Measurements from ENCODE around the gene RHEX. TPM values are rescaled to one million over a fixed set of nuclear protein-coding genes. Genes with fewer than 3 reads are reported as not detected.

RHEX gene
- total and polyA plus RNA-seq, 2 of the 13 experiments (the other 11 are each of a cell fraction or from before 2014, with no cell fraction given) = 1.4 to 2.7 TPM

GRCh38 chr1:206112600-206113301, 59.8 kb downstream of the RHEX start (continued):
- TF ChIP-seq FOXP4 (CRISPR knock-in tag; IDR thresholded peaks at IDR 0.05) (peak; percentile 39; the same call in 1 of the 2 replicates), ZNF83 (CRISPR knock-in tag; IDR thresholded peaks at IDR 0.05; ENCODE audit: borderline replicate concordance) (0 out of 2 replicates have a peak, but pooled peaks have one; percentile 3), ZNF292 (CRISPR knock-in tag; IDR thresholded peaks at IDR 0.05; ENCODE audit: borderline replicate concordance, low read depth) (0 out of 2 replicates have a peak, but pooled peaks have one; percentile 17), ZFX (CRISPR knock-in tag; IDR thresholded peaks at IDR 0.05; ENCODE audit: low read depth) (peak; percentile 49; the same call in 1 of the 2 replicates), HNF4G (IDR thresholded peaks at IDR 0.05; ENCODE audit: borderline replicate concordance, low read depth, low read length) (no peak), HNF4G (CRISPR knock-in tag; IDR thresholded peaks at IDR 0.05; ENCODE audit: borderline replicate concordance, low read depth) (no peak), EEA1 (CRISPR knock-in tag; IDR thresholded peaks at IDR 0.05; ENCODE audit: borderline replicate concordance) (no peak), ZNF687 (CRISPR knock-in tag; IDR thresholded peaks at IDR 0.05) (peak; percentile 74), ZNF343 (CRISPR knock-in tag; IDR thresholded peaks at IDR 0.05) (no peak), DZIP1 (CRISPR knock-in tag; IDR thresholded peaks at IDR 0.05) (no peak), ZNF142 (CRISPR knock-in tag; IDR thresholded peaks at IDR 0.05) (no peak), KLF12 (CRISPR knock-in tag; IDR thresholded peaks at IDR 0.05; ENCODE audit: borderline replicate concordance) (0 out of 2 replicates have a peak, but pooled peaks have one; percentile 39)

Measured in HepG2 (cell line).